ENCODE results near the gene PDXDC1.
"Not testable (repeated sequence)": the region's sequence is repeated elsewhere in the genome, so short reads cannot be mapped to it uniquely, and the experiment has no call there.

The PDXDC1 gene

GRCh38 chr16:15043344-15043743 lies 68.5 kb downstream of the PDXDC1 start:
- no peak for DNase-seq

GRCh38 chr16:15044286-15044685 lies 69.5 kb downstream of the PDXDC1 start:
- no peak for DNase-seq

DNA sequence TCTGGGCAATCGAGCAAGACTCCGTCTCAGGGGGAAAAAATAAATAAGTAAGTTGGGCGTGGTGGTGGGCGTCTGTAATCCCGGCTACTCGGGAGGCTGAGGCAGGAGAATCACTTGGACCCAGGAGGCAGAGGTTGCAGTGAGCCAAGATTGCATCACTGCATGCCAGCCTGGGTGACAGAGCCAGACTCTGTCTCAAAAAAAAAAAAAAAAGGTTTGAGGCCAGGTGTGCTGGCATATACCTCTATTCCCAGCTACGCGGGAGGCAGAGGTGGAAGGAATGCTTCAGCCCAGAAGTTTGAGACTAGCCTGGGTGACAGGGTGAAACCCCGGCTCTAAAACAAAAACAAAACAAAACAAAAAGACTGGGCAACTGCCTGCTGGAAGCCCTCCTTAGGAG lies 70.4 kb downstream of the PDXDC1 start:
- not testable (repeated sequence) for DNase-seq

DNA sequence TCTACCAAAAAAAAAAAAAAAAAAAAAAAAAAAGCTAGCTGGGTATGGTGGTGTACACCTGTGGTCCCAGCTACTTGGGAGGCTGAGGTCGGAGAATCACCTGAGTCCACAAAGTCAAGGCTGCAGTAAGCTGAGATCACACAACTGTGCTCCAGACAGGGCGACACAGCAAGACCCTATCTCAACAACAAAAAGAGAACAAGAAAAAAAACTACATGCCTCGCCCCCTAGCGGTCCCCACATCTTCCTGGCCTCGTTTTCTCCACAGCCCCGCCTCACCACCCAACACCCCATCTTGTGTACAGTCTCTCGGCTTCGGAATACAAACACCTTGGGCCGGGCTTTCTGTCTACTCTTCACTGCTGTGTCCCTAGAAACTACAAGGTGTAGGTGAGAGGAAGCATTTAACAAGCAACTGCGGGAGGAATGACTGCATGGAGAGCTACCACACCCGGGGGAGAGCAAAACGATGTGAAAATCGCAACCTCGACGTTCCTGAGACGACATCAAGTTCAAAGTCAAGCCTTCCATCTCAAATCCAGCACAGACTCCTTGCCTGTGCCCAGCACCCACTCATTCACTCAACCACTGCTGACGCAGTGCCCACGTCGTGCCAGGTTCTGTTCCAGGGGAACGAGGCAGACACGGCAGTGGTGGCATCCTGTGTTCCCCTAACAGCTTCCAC lies 72.0 kb downstream of the PDXDC1 start:
- DNase-seq, result no peak

GRCh38 chr16:15049581-15050180 lies 74.9 kb downstream of the PDXDC1 start:
- DNase-seq, result no peak

DNA sequence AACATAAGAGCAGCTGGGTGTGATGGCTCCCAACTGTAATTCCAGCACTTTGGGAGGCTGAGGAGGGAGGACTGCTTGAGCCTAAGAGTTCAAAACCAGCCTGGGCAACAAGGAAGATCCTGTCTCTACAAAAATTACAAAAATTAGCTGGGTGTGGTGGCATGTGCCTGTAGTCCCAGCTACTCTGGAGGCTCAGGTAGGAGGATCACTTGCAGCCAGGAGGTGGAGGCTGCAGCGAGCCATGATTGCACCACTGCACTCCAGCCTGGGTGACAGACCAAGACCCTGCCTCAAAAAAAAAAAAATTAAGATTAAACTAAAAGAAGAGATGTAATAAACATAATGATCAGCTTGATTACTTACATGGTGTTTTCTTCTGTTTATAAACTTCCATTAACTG lies 75.6 kb downstream of the PDXDC1 start:
- DNase-seq, result not testable (repeated sequence)

- DNase-seq, result no peak
These were observed 76.6 kb downstream of the PDXDC1 start for GRCh38 chr16:15051387-15051951.

DNA sequence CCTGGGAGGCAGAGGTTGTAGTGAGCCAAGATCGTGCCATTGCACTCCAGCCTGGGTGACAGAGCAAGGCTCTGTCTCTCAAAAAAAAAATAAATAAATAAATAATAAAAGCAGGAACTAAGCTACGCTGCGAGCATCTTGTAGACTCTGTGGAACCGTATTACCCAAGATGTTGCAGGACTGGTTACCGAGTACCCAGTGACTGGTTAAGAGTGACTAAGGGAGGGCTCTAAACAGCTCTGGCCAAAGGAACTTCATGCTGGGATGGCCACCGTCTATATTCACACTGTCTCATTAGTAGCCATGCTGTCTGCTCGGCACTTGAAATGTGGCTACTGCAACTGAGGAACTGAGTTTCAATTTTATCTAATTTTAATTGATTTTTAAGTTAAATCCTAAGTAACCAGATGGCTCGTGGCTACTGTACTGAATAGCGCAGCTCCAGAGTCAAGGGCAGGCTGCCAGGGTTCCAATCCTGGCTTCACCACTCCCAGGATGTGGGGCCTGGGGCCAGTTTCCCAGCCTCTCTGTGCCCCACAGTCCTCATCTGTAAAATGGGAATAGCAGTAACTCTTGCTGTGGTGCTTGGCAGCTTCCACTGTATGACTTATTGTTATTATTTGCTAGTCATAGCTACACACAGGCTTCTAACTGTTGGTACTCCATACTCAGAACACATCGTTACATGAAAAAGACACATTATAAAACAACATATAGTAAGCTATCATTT lies 78.1 kb downstream of the PDXDC1 start:
- no peak for DNase-seq

- no peak for DNase-seq
These were observed 79.1 kb downstream of the PDXDC1 start for GRCh38 chr16:15053904-15054303.

DNA sequence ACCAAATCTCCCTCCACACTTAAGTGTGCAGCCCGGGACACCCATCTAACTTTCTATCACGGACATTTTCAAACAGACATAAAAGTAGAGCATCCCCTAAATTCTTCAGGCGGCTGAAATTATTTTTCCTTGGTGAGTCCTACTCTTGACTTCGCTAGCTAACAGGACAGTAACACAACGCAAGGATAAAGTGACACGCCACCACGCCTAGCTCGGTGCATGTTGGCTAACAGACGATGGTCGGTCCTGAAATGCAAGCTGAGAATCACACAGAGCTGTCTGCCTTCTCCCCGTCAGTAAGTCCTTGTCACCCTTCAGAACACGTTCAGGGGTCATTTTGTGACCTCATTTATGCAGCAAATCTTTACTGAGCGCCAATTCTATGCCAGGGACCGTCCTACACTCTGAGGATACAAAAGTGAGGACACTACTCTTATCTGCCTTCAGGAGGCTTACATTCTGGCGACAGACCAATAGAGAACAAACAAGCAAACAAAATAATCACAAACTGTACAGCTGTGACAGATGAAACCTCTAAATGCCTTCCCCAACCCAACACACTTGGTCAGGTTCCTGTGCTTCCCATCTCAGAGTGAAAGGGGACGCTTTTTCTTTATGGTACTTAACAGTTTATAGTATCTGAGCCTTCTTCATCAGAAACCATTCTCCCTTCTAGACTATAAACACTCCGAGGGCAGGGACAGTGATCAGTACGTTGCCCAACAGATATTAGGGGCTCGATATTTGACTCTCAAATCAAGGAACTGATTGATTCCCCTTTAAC lies 79.7 kb downstream of the PDXDC1 start:
- DNase-seq, result no peak

DNA sequence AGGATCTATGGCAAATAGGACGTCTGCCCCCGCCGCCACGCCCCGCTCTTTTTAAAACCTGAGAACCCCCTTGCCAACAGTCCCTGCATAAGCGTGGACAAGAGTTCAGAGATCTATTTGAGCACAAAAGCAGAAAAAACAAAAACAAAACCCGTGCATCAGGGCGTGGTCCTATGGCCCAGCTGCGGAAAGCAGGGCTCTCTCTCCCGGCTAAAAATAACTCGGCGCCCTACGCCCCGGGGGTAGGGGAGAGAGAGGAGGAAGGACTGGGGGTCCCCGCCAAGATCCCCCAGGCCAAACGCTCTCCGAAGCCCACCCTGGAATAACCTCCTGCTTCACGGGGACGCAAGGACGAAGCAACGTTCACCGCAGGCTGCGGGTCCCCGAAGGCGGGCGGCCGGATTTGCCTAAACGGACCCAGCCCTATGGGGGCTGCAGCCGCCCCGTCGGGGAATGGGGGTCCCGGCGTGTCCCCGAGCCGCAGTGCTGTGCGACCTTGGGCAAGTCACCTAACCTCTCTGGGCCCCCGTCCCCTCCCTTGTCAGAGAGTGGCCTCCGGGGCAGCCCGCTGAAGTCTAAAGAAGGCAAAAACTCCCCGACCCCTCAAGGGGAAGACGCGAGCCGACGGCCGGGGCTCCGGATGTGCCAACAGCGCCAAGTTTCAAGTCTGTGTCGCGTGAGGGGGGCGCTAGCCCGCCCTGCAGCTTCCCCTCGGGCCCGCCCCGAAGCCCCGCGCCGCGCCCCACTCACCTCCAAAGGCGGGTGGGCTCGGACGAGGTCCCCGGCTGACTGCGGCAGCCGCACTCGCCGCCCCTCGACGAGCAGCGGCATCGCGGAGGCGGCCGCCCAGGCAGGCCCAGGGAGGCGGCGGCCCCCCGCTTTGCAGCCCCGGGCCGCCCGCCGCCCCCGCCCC lies 80.6 kb downstream of the PDXDC1 start:
- DNase-seq, result no peak

DNA sequence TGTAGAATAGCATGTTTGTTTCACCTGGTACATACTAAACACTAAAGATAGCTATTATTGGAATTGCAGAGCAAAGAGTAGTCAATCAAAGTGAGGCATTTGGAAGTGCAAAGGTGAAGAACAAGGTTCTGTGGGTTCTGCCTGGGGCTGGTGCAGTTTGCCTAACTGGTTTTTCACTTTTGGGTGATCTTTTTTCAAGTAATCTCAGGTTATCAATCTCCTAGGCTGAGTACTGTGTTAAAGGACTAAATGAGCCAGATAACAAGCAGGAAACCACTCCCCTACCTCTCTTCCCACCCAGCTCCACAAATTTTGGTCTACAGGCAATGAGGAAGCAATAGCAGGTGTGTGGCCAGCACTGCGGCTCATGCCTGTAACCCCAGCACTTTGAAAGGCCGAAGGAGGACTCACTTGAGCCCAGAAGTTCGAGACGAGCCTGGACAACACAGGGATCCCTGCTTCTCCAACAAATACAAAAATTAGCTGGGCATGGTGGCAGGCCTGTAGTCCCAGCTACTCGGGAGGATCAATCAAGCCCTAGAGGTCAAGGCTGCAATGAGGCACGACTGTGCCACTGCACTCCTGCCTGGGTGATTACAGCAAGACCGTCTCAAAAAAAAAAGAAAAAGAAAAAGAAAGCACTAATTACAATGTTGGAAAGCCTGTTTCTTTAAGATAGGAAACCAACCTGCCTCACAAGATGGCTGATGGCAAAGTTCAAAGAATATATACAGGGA lies 83.0 kb downstream of the PDXDC1 start:
- no peak for DNase-seq

DNA sequence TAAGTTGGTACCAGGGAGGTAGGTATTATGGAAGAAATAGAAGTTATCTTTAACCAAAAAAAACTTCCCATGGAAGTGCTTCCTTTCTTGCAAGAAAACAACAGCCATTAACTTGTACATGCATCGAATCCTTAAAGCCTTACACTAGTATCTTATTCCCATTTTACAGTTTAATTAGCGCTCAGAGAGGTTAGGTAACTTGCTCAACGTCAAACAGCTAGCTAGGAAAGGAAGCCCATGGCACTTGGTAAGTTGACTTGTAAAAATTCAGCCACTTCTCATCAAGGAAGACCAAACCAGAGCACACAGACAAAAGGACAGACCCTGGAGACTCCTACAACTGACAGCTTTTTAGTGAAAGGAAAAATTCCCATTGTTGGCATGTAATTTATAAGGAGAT lies 84.5 kb downstream of the PDXDC1 start:
- no peak for DNase-seq

- not testable (repeated sequence) for DNase-seq
These were observed 87.4 kb downstream of the PDXDC1 start for GRCh38 chr16:15062085-15062810.

- not testable (repeated sequence) for DNase-seq
These were observed 91.1 kb downstream of the PDXDC1 start for GRCh38 chr16:15065961-15066360.

GRCh38 chr16:15066690-15067089 lies 91.9 kb downstream of the PDXDC1 start:
- DNase-seq, result not testable (repeated sequence)

DNA sequence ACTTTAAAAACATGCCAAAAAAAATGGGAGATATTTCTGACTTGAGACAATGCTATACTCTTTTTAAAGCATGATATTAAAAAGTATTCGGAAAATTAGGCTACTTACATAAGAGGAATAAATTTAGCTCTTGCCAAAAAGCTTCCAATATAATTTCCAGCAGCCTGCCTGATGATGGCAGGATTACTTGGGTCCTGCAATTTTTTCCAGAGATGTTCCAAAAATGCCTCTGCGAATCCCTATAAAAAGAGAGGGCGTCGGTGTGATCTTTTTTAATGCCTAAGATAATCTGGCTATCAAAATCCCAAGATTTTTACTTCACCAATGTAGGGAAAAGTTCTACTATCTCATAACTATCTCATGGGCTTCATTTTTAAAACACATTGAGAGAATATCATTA lies 96.2 kb downstream of the PDXDC1 start:
- DNase-seq, result not testable (repeated sequence)

DNA sequence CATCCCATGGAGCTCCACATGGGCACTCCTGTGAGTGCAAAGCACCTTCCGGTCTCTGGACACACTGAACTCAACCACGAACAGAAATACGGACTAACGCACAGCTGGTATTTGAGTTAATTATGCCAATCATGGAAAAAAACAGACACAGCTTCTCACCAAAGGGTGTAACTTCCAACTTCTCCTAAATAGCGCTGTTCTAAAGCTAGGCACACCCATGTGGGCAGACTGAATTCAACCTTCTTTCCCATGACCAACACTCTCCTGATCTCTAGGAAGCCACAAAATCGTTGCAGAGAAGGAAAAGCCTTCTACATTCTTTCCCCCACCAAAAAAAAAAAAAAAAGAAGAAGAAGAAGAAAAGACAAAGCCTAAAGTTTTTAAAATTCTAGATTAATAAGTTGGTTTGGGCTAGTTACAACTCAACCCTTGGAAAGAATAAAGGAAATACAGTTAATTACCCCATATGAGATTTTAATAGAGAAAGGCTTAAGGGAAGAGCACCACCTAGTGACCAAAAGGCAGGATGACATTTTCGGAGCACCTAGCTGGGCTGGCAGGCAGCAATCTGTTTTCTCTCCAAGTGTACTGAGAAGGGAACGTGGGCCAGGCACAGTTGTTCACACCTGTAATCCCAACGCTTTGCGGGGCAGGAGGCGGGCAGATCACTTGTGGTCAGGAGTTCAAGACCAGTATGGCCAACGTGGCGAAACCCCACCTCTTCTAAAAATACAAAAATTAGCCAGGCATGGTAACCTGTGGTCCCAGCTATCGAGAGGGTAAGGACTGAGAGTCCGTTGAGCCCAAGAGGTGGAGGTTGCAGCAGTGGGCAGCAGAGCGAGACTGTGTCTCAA lies 97.3 kb downstream of the PDXDC1 start:
- not testable (repeated sequence) for DNase-seq

- no peak for DNase-seq
These were observed 98.3 kb downstream of the PDXDC1 start for GRCh38 chr16:15073101-15073500.
